ENCODE results near the gene PIK3CD. TPM values are rescaled to one million over a fixed set of nuclear protein-coding genes. Genes with fewer than 3 reads are reported as not detected.

The PIK3CD gene
- total and polyA plus RNA-seq, 4 donors, result 1.8 to 11.3 (median 3.4) TPM

DNA sequence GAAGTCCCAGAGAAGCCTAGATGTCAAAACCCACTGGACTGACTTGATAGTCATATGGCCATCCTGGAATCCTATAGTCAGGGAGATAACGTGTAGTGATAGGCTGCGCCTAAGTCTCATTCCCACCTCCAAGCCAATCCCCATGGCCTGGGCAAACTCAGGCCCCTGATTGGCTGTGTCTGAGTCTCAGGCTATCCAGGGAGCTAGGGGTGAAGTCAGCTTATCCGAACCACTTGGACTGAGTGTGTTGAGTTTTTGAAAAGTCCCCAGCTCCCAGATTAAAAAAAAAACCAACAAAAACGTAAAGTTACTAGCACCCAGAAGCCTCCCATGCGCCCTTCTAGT is 51.6 kb downstream of the PIK3CD start:
- 89% methylated on average over 5 of the region's 5 CpGs for WGBS
- no peaks in the 10 kb centered on the region for H3K36me3 ChIP-seq (ENCODE audit: control insufficient read depth in 4 of 4, insufficient read depth in 3 of 4, low read depth in 1 of 4, low read length in 3 of 4)
- peaks cover 0 to 3% (median 0%) of the 10 kb centered on the region in 4 donors for H3K4me1 ChIP-seq (ENCODE audit: control insufficient read depth in 4 of 4, insufficient read depth in 4 of 4, low read length in 3 of 4)

DNA sequence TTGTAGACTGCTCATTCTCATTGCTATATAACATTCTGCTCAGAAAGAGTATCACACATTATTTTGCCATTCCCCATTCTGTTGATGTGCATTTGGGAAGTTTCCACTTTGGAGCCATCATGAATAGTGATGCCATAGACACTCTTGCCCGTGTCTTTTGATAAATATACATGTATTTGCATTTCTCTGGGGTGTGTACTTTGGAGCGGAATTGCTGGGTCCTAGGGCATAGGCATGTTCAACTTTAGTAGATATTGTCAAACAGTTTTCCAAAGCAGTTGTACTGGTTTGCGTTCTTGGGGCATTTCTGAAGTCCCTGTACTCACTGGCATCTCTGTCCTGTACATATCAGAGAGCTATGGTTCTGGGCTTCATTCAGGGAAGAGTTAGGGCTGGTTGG is 52.1 kb downstream of the PIK3CD start:
- TF ChIP-seq, protein P1, sequence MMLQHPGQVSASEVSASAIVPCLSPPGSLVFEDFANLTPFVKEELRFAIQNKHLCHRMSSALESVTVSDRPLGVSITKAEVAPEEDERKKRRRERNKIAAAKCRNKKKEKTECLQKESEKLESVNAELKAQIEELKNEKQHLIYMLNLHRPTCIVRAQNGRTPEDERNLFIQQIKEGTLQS (IDR thresholded peaks at IDR 0.05), result no peak
- TF ChIP-seq JUND (IDR thresholded peaks at IDR 0.05) (no peak), HNF4A (conservative IDR thresholded peaks at IDR 0.05) (no peak), FOXA2 (IDR thresholded peaks at IDR 0.05) (no peak), YY1 (IDR thresholded peaks at IDR 0.05) (no peak), RAD21 (IDR thresholded peaks at IDR 0.05) (no peak), RXRA (IDR thresholded peaks at IDR 0.05) (no peak)
- TF ChIP-seq, protein P2, sequence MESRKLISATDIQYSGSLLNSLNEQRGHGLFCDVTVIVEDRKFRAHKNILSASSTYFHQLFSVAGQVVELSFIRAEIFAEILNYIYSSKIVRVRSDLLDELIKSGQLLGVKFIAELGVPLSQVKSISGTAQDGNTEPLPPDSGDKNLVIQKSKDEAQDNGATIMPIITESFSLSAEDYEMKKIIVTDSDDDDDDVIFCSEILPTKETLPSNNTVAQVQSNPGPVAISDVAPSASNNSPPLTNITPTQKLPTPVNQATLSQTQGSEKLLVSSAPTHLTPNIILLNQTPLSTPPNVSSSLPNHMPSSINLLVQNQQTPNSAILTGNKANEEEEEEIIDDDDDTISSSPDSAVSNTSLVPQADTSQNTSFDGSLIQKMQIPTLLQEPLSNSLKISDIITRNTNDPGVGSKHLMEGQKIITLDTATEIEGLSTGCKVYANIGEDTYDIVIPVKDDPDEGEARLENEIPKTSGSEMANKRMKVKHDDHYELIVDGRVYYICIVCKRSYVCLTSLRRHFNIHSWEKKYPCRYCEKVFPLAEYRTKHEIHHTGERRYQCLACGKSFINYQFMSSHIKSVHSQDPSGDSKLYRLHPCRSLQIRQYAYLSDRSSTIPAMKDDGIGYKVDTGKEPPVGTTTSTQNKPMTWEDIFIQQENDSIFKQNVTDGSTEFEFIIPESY (IDR thresholded peaks at IDR 0.05), result no peak
- Histone ChIP-seq H3K4me3 (ENCODE audit: low read depth in 1 of 3, low read length in 3 of 3) (no peak overlapping the region), H3K27ac (ENCODE audit: low read depth in 1 of 2, low read length in 2 of 2) (no peak overlapping the region), H3K4me1 (ENCODE audit: control insufficient read depth in 4 of 4, insufficient read depth in 4 of 4, low read length in 3 of 4) (peaks cover 0 to 3% (median 0%) of the 10 kb centered on the region in 4 donors), H3K36me3 (ENCODE audit: control insufficient read depth in 4 of 4, insufficient read depth in 3 of 4, low read depth in 1 of 4, low read length in 3 of 4) (no peaks in the 10 kb centered on the region), H3K9ac (ENCODE audit: low read depth in 1 of 2, low read length in 2 of 2) (no peak overlapping the region), H3K9me3 (ENCODE audit: control insufficient read depth in 4 of 4, low read length in 3 of 4) (no peaks in the 10 kb centered on the region), H3K27me3 (ENCODE audit: control insufficient read depth in 4 of 4, insufficient read depth in 4 of 4, low read length in 3 of 4) (no peaks in the 10 kb centered on the region)
- no peak for DNase-seq (ENCODE audit: low spot score)
- WGBS, result 94% methylated on average over 3 of the region's 3 CpGs

More for the DNA sequence above, 51.6 kb downstream of the PIK3CD start:
- no peaks in the 10 kb centered on the region for H3K9me3 ChIP-seq (ENCODE audit: control insufficient read depth in 4 of 4, low read length in 3 of 4)
- H3K27me3 ChIP-seq (ENCODE audit: control insufficient read depth in 4 of 4, insufficient read depth in 4 of 4, low read length in 3 of 4), result no peaks in the 10 kb centered on the region
- DNase-seq (ENCODE audit: low spot score), result no peak
- no peak overlapping the region for H3K27ac ChIP-seq (ENCODE audit: low read depth in 1 of 2, low read length in 2 of 2)
- no peak overlapping the region for H3K4me3 ChIP-seq (ENCODE audit: low read depth in 1 of 3, low read length in 3 of 3)
- H3K9ac ChIP-seq (ENCODE audit: low read depth in 1 of 2, low read length in 2 of 2), result no peak overlapping the region
- TF ChIP-seq NR2F2 (IDR thresholded peaks at IDR 0.05) (no peak), SP1 (IDR thresholded peaks at IDR 0.05) (no peak), JUND (IDR thresholded peaks at IDR 0.05) (no peak)

DNA sequence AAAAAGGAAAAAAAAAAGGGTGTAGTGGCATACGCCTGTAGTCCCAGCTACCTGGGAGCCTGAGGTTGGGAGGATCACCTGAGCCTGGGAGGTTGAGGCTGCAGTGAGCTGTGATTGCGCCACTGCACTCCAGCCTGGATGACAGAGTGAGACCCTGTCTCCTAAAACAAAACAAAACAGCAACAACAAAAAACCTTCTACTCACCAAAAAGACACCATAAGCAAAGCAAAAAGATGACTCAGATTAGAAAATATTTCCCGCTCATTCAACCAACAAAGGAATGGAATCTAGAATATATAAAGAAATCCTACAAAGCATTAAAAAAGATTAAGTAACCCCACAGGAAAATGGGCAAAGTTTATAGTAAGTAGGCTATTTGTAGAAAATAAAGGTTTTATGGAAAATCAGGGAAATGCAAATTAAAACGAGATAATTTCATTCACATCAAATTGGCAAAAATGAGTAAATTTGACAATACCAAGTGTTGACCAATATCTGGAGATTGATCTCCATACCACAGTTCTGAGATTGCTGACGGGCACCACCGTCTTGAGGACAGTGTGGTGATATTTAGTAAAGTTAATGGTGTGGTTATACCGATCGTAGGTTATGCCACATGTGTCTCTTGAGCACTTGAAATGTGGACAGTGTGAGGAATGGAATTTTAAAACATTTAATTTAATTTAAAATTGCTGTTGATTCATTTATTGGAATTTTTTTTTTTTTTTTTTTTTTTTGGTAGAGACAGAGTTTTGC is 54.0 kb downstream of the PIK3CD start:
- Histone ChIP-seq H3K4me1 (ENCODE audit: control insufficient read depth in 4 of 4, insufficient read depth in 4 of 4, low read length in 3 of 4) (peaks cover 0 to 3% (median 0%) of the 10 kb centered on the region in 4 donors), H3K9me3 (ENCODE audit: control insufficient read depth in 4 of 4, low read length in 3 of 4) (no peaks in the 10 kb centered on the region), H3K27ac (ENCODE audit: low read depth in 1 of 2, low read length in 2 of 2) (no peak overlapping the region), H3K4me3 (ENCODE audit: low read depth in 1 of 3, low read length in 3 of 3) (no peak overlapping the region), H3K27me3 (ENCODE audit: control insufficient read depth in 4 of 4, insufficient read depth in 4 of 4, low read length in 3 of 4) (no peaks in the 10 kb centered on the region), H3K9ac (ENCODE audit: low read depth in 1 of 2, low read length in 2 of 2) (no peak overlapping the region), H3K36me3 (ENCODE audit: control insufficient read depth in 4 of 4, insufficient read depth in 3 of 4, low read depth in 1 of 4, low read length in 3 of 4) (no peaks in the 10 kb centered on the region)
- no peak for DNase-seq (ENCODE audit: low spot score)
- WGBS, result 87% methylated on average over 8 of the region's 8 CpGs
- TF ChIP-seq EGR1 (IDR thresholded peaks at IDR 0.05; ENCODE audit: low read depth in 2 of 2) (no peak), HNF4A (conservative IDR thresholded peaks at IDR 0.05) (no peak), JUND (IDR thresholded peaks at IDR 0.05) (no peak), YY1 (IDR thresholded peaks at IDR 0.05) (no peak), RAD21 (IDR thresholded peaks at IDR 0.05) (no peak), GABPA (IDR thresholded peaks at IDR 0.05 in 1 of 2, conservative IDR thresholded peaks at IDR 0.05 in 1 of 2) (no peak), FOXA2 (IDR thresholded peaks at IDR 0.05) (no peak), TAF1 (conservative IDR thresholded peaks at IDR 0.05) (no peak), FOXA1 (IDR thresholded peaks at IDR 0.05) (no peak), RXRA (IDR thresholded peaks at IDR 0.05) (no peak), NR2F2 (IDR thresholded peaks at IDR 0.05) (no peak)
- TF ChIP-seq, protein P3, sequence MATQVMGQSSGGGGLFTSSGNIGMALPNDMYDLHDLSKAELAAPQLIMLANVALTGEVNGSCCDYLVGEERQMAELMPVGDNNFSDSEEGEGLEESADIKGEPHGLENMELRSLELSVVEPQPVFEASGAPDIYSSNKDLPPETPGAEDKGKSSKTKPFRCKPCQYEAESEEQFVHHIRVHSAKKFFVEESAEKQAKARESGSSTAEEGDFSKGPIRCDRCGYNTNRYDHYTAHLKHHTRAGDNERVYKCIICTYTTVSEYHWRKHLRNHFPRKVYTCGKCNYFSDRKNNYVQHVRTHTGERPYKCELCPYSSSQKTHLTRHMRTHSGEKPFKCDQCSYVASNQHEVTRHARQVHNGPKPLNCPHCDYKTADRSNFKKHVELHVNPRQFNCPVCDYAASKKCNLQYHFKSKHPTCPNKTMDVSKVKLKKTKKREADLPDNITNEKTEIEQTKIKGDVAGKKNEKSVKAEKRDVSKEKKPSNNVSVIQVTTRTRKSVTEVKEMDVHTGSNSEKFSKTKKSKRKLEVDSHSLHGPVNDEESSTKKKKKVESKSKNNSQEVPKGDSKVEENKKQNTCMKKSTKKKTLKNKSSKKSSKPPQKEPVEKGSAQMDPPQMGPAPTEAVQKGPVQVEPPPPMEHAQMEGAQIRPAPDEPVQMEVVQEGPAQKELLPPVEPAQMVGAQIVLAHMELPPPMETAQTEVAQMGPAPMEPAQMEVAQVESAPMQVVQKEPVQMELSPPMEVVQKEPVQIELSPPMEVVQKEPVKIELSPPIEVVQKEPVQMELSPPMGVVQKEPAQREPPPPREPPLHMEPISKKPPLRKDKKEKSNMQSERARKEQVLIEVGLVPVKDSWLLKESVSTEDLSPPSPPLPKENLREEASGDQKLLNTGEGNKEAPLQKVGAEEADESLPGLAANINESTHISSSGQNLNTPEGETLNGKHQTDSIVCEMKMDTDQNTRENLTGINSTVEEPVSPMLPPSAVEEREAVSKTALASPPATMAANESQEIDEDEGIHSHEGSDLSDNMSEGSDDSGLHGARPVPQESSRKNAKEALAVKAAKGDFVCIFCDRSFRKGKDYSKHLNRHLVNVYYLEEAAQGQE (IDR thresholded peaks at IDR 0.05), result no peak
- TF ChIP-seq, protein P1 (IDR thresholded peaks at IDR 0.05), result no peak
- TF ChIP-seq, protein P2 (IDR thresholded peaks at IDR 0.05), result no peak
- TF ChIP-seq, protein P4, sequence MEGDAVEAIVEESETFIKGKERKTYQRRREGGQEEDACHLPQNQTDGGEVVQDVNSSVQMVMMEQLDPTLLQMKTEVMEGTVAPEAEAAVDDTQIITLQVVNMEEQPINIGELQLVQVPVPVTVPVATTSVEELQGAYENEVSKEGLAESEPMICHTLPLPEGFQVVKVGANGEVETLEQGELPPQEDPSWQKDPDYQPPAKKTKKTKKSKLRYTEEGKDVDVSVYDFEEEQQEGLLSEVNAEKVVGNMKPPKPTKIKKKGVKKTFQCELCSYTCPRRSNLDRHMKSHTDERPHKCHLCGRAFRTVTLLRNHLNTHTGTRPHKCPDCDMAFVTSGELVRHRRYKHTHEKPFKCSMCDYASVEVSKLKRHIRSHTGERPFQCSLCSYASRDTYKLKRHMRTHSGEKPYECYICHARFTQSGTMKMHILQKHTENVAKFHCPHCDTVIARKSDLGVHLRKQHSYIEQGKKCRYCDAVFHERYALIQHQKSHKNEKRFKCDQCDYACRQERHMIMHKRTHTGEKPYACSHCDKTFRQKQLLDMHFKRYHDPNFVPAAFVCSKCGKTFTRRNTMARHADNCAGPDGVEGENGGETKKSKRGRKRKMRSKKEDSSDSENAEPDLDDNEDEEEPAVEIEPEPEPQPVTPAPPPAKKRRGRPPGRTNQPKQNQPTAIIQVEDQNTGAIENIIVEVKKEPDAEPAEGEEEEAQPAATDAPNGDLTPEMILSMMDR (IDR thresholded peaks at IDR 0.05; ENCODE audit: low read depth, low read length, missing input control), result no peak

All from liver (tissue), 9 donors.